Limb (tissue), 2 donors: ENCODE results near the gene ZBTB46.
"Not testable (repeated sequence)": the region's sequence is repeated elsewhere in the genome, so short reads cannot be mapped to it uniquely, and the experiment has no call there.

Experiments
- DNase-seq, 2 donors: peaks; one replicate each; pipeline ENCODE4 v3.0.0-alpha.2; 2016; ENCODE audit errors: extremely low spot score in 2 of 2

Gene ZBTB46

DNA sequence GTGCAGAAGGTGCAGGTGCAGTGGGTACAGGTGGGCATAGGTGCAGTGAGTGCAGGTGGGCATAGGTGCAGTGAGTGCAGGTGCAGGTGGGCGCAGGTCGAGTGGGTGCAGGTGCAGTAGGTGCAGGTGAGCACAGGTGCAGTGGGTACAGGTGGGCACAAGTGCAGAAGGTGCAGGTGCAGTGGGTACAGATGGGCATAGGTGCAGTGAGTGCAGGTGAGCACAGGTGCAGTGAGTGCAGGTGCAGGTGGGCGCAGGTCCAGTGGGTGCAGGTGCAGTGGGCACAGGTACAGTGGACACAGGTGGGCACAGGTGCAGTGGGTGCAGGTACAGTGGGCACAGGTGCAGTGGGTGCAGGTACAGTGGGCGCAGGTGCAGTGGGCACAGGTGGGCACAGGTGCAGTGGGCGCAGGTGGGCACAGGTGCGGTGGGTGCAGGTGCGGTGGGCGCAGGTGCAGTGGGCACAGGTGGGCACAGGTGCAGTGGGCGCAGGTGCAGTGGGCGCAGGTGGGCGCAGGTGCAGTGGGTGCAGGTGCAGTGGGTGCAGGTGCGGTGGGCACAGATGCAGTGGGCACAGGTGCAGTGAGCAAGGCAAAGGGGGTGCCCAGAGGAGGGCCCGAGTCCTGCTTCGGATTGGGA is 15.3 kb downstream of the ZBTB46 start:
- no peak for DNase-seq

- no peak for DNase-seq
Measured at GRCh38 chr20:63814891-63815614, 16.0 kb downstream of the ZBTB46 start.

GRCh38 chr20:63811491-63811875 is 19.6 kb downstream of the ZBTB46 start:
- DNase-seq, result no peak

DNA sequence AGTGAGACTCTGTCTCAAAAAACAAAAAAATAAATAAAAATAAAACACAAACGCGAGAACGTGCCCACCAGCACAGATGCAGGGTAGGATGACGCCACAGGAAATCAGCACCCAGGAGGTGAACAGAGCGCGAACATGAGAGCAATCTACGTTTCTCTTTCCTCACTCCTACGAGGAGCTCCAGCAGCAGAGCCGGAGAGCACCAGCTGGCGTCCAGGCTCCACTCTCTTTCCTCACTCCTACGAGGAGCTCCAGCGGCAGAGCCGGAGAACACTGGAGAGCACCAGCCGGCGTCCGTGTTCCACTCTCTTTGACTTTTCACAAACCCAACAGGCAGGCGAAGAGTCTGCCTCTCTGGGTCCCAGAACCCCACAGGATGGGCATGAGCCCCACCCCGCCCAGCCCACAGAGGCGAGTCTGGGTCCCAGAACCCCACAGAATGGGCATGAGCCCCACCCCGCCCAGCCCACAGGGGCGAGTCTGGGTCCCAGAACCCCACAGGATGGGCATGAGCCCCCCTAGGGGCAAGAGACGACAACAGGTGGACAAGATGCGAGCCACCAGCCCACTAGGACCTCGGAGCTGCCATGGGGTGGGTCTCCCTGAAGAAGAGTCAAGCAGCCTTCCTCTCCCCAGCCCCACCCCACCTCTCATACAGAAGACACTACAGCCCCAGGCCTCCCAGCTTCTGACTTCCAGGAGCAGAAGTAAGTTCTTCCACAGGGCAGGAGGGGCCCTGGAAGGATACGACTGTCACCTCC is 20.2 kb downstream of the ZBTB46 start:
- no peak for DNase-seq

- no peak for DNase-seq
Measured at GRCh38 chr20:63809856-63810255, 21.2 kb downstream of the ZBTB46 start.

- no peak for DNase-seq
Measured at GRCh38 chr20:63808964-63809674, 21.9 kb downstream of the ZBTB46 start.

DNA sequence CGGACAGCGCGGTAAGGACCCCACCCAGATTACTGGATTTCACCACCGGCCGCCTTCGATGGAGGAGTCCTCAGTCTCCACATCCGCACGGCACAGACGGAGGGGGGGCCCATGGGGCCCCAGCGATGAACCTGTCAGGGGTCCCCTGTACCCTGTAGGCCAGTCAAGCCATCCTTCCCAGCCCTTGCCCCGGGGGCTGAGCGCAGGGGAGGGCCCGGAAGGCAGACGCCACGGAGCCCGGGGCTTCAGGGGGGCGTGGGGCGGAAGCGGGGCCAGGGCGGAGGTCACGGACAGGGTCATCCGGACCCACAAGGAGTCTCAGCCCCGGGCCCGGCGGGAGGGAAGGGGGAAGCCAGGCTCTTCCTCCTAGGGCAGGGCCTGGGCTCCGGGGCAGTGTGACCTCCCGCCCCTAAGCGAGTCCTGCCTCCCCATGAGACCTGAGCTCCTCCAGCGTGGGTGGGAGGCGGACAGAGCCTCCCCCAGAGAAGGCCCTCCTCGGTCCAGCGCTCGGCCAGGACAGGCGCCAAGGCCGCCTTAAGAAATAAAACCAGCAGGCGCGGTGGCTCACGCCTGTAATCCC is 22.8 kb downstream of the ZBTB46 start:
- no peak for DNase-seq

DNA sequence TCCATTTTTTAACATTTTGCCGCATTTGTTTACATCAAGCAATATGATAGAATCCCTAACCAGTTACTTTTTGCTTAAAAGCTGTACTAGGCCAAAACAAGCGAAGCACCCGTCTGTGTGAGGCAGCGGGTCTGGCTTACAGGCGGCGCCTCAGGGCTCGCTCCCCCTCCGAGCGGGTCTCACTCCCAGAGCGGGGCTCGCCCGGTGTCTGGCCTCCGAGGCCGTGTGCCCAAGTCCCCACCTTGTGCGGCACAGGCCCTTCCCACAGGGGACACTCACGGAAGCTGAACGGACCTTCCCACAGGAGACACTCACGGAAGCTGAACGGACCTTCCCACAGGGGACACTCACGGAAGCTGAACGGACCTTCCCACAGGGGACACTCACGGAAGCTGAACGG is 23.4 kb downstream of the ZBTB46 start:
- DNase-seq, result no peak

GRCh38 chr20:63804308-63804636 is 26.8 kb downstream of the ZBTB46 start:
- no peak for DNase-seq

DNA sequence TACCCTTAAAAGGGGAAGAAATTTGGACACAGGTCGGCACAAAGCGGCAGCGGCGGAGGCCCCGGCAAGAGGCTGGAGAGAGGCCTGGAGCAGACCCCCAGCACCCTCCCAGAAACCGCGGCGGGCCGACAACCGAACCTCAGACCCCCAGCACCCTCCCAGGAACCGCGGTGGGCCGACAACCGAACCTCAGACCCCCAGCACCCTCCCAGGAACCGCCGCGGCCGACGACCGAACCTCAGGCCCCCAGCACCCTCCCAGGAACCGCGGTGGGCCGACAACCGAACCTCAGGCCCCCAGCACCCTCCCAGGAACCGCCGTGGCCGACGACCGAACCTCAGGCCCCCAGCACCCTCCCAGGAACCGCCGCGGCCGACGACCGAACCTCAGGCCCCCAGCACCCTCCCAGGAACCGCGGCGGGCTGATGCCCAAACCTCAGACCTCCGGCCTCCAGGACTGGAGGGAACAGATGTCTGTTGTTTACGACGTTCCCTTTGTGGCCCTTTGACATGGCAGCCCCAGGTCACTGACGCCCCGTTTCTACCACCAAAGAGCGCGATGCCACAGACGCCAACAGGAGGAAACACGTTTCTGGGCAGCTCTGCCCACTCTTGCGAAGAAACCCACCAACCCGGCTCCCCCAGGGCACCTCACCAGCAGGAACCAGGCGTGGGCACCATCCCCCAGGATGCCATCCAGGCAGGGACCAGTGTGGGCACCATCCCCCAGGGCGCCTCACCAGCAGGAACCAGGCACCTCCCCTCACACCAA is 28.4 kb downstream of the ZBTB46 start:
- no peak for DNase-seq

DNA sequence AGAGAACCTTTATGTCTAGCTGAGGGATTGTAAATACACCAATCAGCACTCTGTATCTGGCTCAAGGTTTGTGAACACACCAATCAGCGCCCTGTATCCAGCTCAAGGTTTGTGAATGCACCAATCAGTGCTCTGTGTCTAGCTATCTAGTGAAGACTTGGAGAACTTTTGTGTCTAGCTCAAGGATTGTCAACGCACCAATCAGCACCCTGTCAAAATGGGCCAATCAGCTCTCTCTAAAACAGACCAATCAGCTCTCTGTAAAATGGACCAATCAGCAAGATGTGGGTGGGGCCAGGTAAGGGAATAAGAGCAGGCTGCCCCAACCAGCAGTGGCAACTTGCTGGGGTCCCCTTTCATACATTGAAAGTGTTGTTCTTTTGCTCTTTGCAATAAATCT is 29.9 kb downstream of the ZBTB46 start:
- DNase-seq, result not testable (repeated sequence)

- not testable (repeated sequence) for DNase-seq
Measured at GRCh38 chr20:63800411-63800810, 30.7 kb downstream of the ZBTB46 start.

GRCh38 chr20:63799127-63799526 is 31.9 kb downstream of the ZBTB46 start:
- DNase-seq, result not testable (repeated sequence)

- not testable (repeated sequence) for DNase-seq
Measured at GRCh38 chr20:63797175-63797574, 33.9 kb downstream of the ZBTB46 start.

DNA sequence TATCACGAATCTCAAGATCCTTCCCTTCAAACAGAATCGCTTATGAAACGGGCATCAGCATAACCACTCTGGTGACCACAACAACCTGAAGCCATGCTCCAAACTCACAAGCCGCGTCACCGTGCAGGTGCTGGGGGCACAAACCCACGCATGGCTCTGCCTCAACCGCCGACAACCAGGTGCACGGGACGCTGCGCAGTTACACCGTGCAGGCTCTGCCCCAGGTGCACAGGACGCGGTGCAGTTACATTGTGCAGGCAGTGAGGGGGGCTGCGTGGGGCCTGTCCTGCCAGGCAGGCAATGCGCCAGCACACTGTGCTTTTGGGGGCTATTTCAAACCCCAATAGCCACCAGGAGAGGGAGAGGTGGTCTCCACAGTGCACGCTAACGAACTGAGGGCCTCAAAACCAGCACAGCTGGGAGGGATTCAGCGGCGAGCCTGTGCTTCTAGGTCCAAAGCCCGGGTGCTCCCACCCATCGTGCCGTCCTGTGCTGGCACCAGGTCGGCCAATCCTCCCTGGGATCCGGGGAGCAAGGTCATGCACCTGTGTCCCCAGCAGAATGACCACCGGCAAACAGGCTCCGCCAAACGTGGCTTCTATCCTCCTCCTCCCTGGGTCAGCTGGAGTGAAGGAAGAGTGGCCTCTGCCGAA is 35.8 kb downstream of the ZBTB46 start:
- DNase-seq, result no peak

- DNase-seq, result no peak
Measured at GRCh38 chr20:63794614-63795013, 36.5 kb downstream of the ZBTB46 start.

DNA sequence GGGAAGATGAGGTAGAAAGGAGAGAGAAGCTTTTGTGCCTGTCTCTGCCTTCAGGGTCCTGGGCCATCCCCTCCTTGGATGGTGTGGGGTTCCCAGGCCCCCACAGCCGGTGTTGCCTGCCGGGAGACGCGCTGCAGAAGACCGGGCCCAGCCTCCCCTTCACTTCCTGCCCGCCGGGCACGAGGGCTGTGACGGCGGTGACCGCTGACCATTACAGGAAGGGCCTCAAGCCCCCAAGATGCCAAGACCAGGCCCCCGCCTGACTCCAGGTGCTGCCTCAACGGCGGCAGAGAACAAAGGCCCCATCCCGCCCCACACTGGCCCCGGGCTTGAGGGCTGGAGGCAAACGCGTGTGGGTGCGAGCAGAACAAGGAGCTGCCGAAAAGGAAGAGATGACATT is 38.2 kb downstream of the ZBTB46 start:
- DNase-seq, result no peak

DNA sequence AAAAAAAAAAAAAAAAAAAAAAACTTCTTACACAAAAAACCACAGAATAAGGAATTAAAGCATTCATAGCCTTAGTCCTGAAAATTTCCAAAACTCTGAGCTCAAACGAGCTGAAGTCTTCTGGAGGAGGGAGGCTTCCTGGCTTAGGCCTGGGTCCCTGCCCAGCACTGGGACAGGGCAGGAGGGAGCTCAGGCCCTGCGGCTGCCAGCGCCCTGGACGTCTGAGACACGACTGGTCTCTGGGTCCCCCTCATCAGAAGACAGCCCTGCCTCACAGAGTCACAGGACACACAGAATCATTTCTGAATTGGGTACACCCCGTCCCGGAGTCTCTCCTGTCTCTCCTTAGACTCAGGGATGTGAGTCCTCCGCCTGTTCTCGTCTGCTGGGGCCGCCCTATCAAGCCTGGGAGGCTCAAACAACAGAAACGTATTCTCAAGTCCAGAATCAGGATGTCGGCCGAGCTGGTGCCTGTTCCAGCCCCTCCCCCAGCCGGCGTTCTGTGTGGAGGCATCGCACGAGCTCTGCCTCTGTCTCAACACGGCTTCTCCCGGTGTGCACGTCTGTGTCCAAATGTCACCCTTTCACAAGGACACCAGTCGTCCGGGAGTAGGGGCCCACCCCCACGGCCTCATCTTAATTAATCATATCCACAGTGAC is 39.4 kb downstream of the ZBTB46 start:
- no peak for DNase-seq

DNA sequence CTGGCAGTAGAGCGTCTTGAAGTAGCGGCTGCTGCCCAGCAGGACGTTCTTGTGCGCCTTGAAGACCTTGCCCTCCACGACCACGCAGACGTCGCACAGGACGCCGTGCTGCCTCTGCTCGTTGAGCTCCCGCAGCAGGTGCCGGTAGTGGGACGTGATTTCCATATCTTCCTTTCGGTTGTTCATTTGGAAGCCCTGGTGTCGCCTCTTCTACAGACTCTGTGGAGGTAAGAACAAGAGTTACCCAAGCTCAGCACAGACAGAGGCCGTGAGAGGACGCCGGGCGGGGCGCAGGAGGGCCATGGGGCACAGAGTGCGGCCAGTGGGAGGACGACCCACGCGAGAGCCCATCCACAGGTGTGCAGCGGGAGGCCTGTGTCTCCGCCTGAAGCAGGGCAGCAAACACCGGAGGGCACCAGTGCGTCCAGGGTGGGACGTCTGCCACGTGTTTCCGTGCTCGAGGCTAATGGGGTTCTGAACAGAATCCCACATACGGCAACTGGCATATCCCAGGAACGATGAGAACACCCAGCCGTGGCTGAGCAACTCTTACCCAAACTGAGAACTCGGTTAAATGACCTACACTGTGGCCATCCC is 40.4 kb downstream of the ZBTB46 start:
- no peak for DNase-seq
